ENCODE data around the gene SLC44A3. TPM values are rescaled to one million over a fixed set of nuclear protein-coding genes. Genes with fewer than 3 reads are reported as not detected.

The SLC44A3 gene
- total and polyA plus RNA-seq, 9 of the 15 experiments (the other 6 are each of a cell fraction or from before 2014, with no cell fraction given): not detected

DNA sequence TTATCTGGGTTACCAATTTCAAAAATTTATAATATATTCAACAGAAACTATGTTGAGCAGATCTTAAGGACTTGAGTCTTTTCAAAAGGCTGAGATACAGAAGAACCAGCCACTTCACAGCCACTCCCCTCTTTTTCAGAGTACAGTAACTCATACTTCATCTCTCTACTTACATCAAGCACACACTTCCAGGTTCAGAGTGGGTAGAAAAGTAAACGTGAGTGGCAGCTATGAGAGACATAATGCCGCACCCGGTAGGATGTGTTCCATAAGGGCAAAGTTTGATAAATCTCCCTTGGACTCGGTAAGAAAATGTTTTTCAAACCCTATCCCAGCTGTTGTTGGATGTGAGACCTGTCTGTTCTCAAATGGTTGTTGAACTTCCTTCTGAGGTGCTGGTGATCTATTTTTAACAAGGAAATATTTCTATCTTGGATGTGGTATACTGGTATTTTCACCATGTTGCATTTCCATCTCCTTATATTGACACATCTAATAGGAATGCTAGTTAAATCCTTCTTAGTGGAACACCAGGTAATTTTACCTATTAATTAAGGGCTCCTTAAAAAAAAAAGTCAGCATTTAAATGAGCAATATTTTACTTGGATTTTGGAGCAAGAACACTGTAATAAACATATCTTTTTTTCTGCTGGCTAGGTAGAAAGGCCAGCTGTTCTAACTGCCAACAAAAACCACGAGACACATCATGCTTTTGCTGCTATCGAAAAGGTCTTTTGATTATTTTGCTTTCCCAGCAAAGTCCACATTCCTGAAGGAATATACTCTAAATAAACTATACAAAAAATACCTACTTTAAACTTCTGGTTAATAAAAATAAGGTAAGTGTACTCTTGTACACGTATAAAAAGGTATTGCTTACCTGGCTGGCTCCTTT, 78.6 kb downstream of the SLC44A3 start (continued):
- TF ChIP-seq, protein P1, sequence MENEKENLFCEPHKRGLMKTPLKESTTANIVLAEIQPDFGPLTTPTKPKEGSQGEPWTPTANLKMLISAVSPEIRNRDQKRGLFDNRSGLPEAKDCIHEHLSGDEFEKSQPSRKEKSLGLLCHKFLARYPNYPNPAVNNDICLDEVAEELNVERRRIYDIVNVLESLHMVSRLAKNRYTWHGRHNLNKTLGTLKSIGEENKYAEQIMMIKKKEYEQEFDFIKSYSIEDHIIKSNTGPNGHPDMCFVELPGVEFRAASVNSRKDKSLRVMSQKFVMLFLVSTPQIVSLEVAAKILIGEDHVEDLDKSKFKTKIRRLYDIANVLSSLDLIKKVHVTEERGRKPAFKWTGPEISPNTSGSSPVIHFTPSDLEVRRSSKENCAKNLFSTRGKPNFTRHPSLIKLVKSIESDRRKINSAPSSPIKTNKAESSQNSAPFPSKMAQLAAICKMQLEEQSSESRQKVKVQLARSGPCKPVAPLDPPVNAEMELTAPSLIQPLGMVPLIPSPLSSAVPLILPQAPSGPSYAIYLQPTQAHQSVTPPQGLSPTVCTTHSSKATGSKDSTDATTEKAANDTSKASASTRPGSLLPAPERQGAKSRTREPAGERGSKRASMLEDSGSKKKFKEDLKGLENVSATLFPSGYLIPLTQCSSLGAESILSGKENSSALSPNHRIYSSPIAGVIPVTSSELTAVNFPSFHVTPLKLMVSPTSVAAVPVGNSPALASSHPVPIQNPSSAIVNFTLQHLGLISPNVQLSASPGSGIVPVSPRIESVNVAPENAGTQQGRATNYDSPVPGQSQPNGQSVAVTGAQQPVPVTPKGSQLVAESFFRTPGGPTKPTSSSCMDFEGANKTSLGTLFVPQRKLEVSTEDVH (IDR thresholded peaks at IDR 0.05; ENCODE audit: low read depth, partially characterized antibody): no peak
- TF ChIP-seq GTF2F1 (IDR thresholded peaks at IDR 0.05; ENCODE audit: low read depth, low read length): no peak

DNA sequence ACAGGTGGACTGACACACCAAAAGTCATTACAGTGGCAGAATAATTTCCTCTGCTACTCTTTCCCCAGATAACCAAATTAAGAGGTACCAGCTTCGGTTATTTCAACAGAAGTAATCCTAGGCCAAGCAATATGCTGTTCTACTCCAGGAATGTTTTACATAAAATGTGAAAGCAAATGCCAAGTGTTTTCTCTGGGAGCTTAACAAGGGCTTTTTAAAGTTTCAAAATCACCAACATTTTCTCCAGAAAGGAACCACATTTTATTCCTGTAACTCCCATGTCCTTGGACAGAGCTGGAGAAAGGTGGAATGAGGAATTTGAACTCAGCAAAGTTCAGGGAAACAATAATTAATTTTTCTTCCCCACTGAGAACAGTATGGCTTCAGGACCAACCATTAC, 79.6 kb downstream of the SLC44A3 start:
- ChIA-PET CTCF (ENCODE audit: low intra/inter-chr PET ratio) (no interaction called here), POLR2A (interaction anchor here (0.7 kb wide), 2 partner anchors 28 to 218 kb away, joined by 3 read pairs; partner anchors contain the start of gene TLCD4)
- Histone ChIP-seq H3K4me3 (no peak overlapping the region), H3K79me2 (ENCODE audit: control insufficient read depth, insufficient read depth, low read length) (no peaks in the 10 kb centered on the region), H3K27ac (ENCODE audit: extremely low read depth, low read depth, low read length) (no peak overlapping the region), H2AFZ (ENCODE audit: low read depth, low read length) (no peak overlapping the region), H3K4me2 (ENCODE audit: insufficient read depth, low read length) (no peak overlapping the region), H3K9me3 (replicated peaks; ENCODE audit: control insufficient read depth, insufficient read depth, low read depth, low read length) (no peaks in the 10 kb centered on the region), H3K9me1 (ENCODE audit: control insufficient read depth, insufficient read depth, low read length) (no peaks in the 10 kb centered on the region), H3K36me3 (ENCODE audit: control insufficient read depth, insufficient read depth, low read length) (no peaks in the 10 kb centered on the region), H3K4me1 (replicated peaks in 1 of 2; ENCODE audit: control insufficient read depth in 2 of 2, insufficient read depth in 2 of 2, low read length in 2 of 2) (no peaks in the 10 kb centered on the region), H3K9ac (ENCODE audit: insufficient read depth in 1 of 2, low read depth in 2 of 2, low read length in 2 of 2) (no peak overlapping the region), H4K20me1 (replicated peaks; ENCODE audit: control insufficient read depth, insufficient read depth, low read length) (no peaks in the 10 kb centered on the region), H3K27me3 (ENCODE audit: control insufficient read depth in 2 of 2, insufficient read depth in 2 of 2, low read length in 2 of 2) (peaks cover 5 to 8% of the 10 kb centered on the region in 2 experiments; a peak in 3 of 5 replicates)
- WGBS (ENCODE audit: insufficient coverage, low coverage, missing lambda C conversion rate): 0% methylated on average over 1 of the region's 1 CpG
- no peak for FAIRE-seq
- in situ Hi-C loops (cut with MboI): no loop called here
- DNase-seq (ENCODE audit: extremely low read depth in 1 of 4, low spot score in 3 of 4): no peak
- BruUV-seq (replicated peaks): no TSS peak
- no peak for ATAC-seq
- intact Hi-C loops (cut with micrococcal nuclease): no loop called here
- TF ChIP-seq L3MBTL2 (IDR thresholded peaks at IDR 0.05) (no peak), ZNF121 (CRISPR knock-in tag; conservative IDR thresholded peaks at IDR 0.05) (no peak), TBP (optimal IDR thresholded peaks at IDR 0.05; ENCODE audit: low read depth, low read length) (no peak), ZFP1 (CRISPR knock-in tag; IDR thresholded peaks at IDR 0.05) (no peak), TEAD2 (tag; IDR thresholded peaks at IDR 0.05) (no peak), SETDB1 (IDR thresholded peaks at IDR 0.05; ENCODE audit: low read length) (no peak), ZNF699 (CRISPR knock-in tag; IDR thresholded peaks at IDR 0.05; ENCODE audit: insufficient replicate concordance) (no peak), BRCA1 (IDR thresholded peaks at IDR 0.05) (no peak), BRCA1 (CRISPR knock-in tag; IDR thresholded peaks at IDR 0.05) (no peak)
- TF ChIP-seq, protein P2, sequence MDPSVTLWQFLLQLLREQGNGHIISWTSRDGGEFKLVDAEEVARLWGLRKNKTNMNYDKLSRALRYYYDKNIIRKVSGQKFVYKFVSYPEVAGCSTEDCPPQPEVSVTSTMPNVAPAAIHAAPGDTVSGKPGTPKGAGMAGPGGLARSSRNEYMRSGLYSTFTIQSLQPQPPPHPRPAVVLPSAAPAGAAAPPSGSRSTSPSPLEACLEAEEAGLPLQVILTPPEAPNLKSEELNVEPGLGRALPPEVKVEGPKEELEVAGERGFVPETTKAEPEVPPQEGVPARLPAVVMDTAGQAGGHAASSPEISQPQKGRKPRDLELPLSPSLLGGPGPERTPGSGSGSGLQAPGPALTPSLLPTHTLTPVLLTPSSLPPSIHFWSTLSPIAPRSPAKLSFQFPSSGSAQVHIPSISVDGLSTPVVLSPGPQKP (CRISPR knock-in tag; IDR thresholded peaks at IDR 0.05): no peak

Measured in K562 (cell line).